ENCODE data around the gene TCFL5.
"Not testable (repeated sequence)": the region's sequence is repeated elsewhere in the genome, so short reads cannot be mapped to it uniquely, and the experiment has no call there.

The TCFL5 gene

DNA sequence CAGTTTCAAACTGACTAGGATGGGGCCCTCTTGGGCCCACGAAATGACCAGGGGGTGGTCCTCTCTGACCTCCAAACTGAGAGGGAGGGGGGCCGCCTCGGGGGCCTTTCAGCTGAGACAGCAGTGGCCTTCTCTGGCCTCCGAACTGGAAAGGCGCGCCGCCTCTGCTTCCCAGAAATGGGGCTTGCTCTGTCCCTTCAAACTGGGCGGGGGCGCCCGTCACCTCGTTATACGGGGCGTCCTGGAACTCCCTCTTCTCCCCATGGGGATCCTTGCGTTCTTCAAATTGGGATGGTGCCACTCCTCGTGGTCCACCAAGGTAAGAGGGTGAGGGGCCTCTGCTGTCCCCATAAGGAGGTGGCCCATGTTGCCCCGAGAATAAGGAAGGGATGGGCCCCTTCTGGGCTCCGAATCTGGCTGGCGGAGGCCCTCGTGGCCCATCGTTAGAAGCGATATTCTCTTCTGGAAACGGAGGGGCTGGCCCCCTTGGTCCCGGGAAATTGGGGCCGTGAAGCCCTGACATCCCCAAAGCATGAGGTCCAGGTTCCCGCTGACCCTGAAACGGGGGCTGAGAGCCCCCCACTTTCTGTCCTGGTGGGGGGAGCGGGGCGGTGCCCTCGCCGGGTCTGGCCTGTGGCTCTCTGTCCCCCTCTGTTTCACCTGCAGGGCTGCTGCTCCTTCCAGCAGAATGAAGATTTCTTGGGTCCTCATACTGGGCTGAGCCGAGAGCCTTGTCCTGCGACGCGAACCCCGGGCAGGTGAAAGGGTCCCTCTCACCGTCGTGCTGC is 18.7 kb upstream of the TCFL5 start:
- DNase-seq (ENCODE audit: low read depth in 2 of 2): no peak

DNA sequence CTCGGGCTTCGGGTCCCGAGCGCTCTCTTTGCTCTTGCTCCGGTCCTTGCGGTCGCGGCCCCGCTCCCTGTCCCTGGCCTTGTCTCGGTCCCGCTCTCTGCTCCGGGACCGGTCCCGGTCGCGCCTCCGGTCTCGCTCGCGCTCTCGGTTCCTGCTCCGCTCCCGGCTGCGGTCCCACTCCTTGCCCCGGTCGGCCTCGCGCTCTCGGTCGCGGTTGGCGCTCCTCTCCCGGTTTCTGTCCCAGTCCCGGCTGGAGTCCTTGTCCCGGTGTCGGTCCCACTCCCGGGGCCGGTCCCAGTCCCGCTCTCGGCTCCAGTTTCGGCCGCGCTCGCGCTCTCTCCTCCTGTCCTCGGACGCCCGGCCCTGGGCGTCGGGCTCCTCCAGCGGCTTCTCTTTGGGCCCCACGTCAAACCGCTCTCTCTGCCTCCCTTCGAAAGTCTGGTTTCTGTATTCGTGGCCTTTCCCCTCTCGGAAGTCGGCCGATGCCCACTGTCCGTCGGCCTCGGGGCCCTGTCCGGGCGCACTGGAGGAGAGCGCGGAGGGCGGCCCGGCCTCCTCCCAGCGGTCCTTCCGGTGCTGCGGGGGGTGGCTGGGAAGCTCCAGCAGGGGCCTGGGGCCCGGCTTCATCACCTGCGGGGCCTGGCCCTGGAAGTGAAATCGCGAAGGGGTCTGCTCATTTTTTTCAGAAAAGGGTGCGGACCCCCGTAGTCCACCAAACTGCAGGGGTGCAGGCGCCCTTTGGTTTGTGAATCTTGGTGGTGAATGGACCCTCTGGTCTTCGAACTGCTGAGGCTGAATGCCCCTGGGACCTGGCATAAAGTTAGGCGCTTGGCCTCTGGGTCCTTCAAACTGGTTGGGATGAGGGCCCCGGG is 17.9 kb upstream of the TCFL5 start:
- no peak for DNase-seq (ENCODE audit: low read depth in 2 of 2)

DNA sequence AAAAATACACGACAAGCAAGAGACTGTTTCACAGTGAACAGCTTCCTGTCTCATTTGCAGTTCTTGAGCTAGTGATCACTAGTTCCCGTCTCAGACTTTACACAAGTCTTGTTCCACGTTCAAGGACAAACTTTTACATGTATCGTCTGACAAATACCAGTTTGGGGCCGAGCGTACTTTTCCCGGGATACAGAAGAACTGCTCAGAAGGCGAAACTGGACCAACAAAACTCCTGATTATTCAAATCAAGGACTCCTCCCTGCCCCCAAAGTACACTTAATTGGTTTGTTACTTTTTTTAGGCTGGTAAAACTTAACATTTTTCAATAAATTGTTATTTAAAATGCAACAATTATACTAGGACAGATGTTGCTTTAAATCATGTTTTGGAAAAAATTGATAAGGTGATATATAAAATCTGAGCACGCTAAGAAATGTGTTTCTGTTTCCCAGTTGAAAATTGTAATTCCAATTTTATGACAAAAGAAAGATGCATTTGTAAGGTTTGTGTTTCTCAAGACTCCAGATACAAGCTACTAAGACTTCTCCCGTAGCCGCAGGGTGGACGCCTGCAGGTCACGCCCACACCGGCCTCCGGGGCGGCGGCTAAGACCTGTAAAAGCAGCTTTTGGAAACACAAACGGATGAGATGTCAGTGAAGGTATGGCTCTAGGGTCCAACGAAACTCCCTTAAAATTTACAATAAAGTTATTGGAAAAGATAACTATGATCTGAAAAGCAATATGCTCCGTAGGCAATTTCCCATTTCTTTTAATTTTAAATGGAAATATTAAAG is 16.8 kb upstream of the TCFL5 start:
- DNase-seq (ENCODE audit: low read depth in 2 of 2): no peak

DNA sequence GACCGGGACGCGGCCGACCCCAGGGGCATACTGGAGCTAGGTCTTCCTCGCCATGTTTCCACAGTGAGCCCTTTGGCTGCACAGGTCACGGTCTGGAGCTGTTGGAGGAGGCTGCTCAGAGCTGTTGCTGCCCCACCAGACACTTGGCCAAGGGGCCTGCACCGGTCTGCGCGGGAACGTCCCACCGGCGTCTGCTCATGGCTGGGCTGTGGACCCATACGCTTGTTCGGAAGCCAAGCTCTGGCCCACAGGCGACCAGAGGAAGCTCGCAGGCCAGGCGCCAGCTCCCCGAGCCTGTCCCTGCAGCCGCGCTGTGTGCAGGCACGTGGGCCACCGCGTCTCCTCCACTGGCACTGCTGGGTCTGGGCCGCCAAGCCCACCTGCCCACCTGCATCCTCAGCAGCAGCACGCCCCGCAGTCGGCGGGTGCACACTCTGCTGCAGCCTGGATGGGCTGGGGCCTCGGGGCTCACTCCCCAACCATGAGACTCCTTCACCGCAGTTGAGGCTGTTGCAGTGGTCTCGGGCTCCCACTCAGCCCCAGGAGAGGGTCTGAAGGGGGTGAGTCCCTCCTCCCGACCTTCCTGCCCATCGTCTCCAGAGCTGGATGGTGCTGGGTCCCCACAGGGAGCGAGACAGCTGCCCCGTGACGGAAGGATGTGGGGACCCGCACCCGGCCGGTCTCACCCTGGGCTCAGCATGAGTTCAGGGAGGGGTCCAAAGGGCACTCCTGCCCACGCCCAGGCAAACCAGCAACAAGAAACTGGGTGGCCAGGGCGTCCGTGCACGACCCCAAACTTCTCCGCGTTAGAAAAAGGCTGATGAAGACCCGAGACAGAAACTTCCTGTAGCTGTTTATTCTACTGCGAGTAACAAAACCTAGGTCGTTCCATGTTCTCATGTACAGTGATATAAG is 15.5 kb upstream of the TCFL5 start:
- DNase-seq (ENCODE audit: low read depth in 2 of 2): no peak

DNA sequence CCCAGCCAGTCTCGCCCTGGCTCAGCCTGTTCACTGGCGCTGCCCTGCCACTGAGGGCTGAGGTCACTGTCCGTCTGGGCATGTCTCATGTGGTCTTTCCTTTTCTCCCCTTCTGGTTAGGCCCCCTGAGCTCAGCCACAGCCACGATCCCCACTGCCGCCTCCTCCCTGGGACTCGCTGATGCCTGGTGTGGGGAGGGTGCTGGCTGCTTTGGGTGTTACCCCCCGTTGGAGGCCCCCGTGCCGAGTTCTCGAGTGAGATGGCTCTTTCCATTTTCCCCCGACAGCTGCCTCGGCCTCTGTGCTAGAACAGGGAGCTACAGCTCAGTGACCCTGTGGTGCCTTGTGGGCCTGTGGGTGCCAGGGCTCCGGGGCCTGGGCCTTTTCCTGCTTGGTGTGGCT is 14.9 kb upstream of the TCFL5 start:
- DNase-seq (ENCODE audit: low read depth in 2 of 2): no peak

DNA sequence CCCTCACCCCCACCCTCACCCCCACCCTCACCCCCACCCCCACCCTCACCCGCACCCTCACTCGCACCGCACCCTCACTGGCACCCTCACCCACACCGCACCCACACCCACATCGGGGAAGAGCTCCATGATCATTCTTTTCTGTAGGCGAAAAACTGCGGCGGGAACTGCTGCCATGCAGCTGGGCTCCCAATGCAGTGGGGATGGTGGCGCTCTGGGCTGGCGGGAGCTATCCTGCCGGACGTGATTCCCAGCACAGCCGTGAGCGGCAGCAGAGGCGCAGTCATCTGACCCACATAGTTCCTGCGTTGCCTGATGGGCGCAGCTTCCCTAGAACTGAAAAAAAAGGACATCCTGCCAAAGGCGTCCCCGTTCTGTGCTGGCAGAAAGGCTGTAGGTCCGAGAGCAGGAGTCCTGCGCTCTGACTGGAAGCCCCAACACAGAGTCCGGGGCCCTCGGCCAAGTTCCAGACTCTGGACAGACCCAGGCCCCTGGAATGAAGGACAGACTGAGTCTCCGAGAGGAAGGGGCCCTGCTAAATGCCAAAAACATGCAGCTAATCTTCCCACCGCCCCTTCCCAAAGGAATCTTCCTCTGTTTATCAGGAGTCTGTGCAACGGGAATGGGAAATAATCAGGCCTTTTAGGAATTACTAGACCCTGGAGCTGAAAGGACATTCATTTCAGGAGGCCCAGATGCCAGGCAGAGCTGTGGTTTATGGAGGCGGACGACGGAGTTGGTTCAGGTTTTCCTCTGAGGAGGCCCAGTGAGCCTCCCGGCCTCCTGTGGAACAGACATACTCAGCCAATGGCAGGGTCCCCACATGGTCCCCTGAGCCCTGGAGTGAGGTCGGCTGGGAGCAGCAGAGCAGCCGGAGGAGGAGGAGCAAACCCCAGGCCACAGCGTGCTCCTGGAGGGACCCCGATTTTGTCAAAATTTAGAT is 14.1 kb upstream of the TCFL5 start:
- no peak for DNase-seq (ENCODE audit: low read depth in 2 of 2)

DNA sequence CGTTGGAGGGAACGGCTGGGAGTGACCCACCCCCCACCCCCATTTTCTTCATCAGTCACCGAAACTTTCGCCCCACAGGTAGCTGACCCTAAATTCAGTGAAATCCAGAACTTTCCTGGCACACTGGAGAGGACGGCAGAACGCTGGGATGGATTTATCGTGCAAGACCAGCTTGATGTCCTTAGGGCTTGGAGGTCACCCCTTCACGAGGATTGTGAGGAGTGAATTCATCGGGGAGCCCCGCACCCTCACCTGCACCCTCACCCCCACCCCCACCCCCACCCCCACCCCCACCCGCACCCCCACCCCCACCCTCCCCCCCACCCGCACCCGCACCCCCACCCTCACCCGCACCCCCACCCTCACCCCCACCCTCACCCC is 13.3 kb upstream of the TCFL5 start:
- DNase-seq (ENCODE audit: low read depth in 2 of 2): no peak

DNA sequence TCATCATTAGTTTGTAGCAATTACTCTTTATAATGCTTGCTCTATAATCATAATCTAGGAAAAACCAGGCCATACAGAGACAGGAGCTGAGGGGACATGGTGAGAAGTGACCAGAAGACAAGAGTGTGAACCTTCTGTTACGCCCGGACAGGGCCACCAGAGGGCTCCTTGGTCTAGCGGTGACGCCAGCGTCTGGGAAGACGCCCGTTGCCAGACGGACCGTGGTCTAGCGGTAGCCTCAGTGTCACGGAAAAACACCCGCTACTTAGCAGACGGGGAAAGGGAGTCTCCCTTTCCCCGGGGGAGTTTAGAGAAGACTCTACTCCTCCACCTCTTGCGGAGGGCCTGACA is 12.0 kb upstream of the TCFL5 start:
- not testable (repeated sequence) for DNase-seq (ENCODE audit: low read depth in 2 of 2)

DNA sequence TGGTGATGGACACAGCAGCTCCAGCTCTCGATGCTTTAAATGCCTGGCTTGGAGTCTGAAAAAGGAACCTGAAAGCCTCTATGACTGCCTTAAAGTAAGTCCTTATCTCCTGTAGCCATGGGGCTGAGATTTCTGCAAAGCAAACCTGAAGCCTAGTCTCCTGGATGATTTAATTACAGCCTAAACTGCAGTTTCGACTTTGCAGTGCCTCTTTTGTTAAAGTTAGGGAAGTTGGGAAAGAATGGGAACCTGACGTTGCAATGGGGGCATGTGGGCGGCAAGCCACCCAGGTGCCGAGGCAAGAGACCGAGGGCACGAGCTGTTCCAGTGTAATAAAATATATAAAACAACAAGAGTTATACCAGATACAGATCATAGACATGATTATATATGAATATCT is 11.7 kb upstream of the TCFL5 start:
- DNase-seq (ENCODE audit: low read depth in 2 of 2): no peak

DNA sequence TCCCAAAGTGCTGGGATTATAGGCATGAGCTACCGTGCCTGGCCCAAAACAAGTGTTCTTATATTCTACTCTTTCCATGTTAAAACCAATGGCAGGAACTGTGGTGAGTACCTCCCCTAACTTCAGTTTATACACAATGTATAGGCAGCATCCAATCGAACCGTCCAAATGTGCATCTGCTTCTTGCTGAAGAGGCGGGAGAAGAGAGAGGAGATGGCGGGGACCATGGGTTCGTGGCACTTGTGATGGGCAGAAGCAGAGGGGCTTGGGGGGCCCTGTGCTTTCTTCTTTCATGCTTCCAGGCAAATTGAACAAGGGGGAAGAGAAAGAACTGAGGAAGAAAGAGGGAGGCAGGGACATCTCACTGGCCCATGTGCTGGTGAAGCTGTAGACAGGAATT is 11.2 kb upstream of the TCFL5 start:
- no peak for DNase-seq (ENCODE audit: low read depth in 2 of 2)

DNA sequence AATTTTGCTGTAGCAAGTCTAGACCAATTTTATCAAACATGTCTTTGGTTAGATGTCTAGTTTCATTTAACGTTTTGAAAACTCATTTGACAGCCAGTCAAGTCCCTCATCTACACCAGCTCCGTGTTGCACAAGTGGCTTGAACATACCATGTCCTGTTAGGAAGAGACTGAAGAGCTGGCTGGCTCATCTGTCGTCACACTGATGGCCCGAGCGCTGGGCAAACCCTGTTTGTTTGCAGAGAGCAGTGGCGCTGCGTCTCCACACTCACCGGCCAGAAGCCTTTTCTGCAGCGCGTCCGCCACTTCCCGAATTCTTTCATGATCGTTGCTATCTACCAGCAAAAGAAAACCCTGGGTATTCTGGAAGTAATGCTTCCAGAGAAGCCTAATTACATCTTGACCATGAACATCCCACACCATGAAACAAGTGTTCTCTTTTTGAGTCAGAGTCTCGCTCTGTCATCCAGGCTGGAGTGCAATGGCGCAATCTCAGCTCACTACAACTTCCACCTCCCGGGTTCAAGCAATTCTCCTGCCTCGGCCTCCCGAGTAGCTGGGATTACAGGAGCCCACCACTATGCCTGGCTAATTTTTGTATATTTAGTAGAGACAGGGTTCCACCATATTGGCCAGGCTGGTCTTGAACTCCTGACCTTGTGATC is 10.7 kb upstream of the TCFL5 start:
- no peak for DNase-seq (ENCODE audit: low read depth in 2 of 2)

DNA sequence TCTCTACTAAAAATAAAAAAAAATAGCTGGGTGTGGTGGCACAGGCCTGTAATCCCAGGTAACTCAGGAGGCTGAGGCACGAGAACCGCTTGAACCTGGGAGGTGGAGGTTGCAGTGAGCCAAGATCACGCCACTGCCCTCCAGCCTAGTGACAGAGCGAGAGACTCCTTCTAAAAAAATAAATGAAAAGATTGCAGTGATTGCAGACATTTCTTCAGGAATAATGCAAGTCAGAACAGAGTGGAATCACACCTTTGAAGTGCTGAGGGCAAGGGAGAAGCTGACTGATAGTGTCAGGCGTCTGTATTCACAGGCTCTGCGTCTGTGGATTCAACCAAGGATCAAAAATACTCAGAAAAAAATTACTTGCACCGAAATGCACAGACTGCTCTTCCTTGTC is 2.6 kb upstream of the TCFL5 start:
- no peak for DNase-seq (ENCODE audit: low read depth in 2 of 2)

DNA sequence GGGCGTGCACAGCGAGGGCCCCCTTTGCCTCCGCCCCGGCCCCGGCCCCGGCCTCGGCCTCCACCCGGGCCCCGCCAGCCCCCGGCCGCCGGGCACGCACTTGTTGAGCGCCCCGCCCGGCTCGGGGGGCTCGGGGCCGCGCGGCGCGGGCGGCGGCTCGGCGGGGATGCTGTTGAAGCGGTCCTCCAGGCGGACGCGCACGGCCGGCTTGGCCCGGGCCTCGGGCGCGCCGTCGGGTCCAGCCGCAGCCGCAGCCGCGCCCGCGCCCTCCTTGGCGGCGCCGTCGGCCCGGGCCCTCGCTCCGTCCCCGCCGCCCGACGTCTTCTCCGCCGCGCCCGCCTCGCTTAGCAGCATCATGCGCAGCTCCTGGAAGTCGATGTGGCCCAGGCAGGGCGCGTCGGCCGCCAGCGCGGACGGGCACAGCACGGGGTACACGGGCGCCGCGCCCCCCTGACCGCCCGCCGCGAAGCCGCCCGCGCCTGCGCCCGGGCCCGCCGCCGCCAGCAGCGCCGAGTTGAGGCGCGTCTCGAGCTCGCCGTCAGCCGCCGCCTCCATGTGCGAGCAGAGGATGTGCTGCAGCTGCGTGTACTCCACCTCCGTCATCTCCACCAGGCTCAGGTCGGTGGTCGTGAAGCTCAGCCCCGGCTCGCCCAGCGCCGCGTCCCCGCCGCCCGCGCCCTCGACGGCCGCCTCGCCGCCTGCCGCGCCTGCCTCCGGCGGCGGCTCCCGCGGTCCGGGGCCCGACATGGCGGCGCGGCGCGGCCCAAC is 514 bp downstream of the TCFL5 start:
- no peak for DNase-seq (ENCODE audit: low read depth in 2 of 2)

DNA sequence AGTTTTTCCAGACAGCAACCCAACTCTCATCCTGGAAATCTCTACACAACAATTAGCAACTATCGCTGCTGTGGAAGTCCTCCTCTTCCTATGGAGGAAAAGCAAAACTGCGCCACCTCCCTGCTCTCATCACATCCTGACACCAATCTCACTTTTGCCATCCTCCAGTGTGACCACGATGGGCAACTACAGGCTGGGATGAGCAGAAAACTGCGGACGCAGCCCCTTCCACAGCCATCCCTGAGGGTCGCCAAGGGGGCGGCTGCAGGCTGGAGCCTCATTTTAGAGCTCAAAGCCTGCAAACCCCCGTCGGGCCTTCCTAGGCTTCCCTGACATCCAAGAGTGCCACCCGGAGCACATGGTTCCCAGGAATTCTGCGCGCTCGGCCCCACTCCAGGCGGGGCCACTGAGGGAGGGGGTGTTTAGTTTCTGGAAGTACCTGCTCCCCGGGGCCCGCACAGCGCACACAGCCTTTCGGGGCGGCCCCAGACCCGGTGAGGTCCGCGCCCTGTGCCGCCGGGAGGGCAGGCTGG is 1.2 kb downstream of the TCFL5 start:
- DNase-seq (ENCODE audit: low read depth in 2 of 2): no peak

DNA sequence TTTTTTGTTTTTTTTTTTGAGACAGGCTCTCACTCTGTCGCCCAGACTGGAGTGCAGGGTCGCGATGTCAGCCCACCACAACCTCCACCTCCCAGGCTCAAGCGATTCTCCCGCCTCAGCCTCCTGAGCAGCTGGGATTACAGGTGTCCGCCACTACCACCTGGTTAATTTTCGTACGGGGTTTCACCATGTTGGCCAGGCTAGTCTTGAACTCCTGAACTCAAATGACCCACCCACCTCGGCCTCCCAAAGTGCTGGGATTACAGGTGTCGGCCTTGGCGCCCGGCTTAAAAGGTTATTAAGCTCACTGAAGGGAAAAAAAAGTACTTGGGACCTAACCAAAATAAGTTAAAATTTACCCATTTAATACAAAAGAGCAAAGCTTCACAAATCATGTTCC is 1.9 kb downstream of the TCFL5 start:
- no peak for DNase-seq (ENCODE audit: low read depth in 2 of 2)

DNA sequence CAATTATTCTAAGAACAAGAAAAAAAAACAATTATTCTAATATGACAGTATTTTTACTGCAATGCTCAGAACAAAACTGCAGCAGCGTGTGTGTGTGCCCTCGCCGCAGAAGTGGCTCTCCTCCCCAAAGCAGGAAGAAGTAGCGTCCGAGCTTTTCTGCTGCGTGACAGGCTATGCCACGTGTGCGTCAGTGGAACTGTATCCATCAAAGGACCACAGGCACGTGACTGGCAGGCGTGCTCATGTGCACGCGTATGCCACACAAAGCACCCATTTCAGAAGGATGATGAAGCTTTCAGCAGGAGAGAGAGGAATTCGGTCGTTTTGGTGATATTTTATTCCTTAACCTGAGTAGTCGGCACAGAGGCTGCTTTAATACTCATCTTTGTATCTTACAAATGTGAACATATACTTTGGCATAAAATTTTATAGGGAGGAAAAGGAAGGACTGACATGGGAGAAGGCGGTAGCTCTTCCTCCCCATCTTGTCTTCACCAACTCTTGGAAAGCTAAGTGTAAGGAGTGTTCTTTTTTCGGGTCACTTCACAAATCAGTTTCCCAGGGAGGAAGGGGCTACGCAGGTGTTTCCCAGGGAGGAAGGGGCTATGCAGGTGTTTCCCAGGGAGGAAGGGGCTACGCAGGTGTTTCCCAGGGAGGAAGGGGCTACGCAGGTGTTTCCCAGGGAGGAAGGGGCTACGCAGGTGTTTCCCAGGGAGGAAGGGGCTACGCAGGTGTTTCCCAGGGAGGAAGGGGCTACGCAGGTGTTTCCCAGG is 3.4 kb downstream of the TCFL5 start:
- no peak for DNase-seq (ENCODE audit: low read depth in 2 of 2)

DNA sequence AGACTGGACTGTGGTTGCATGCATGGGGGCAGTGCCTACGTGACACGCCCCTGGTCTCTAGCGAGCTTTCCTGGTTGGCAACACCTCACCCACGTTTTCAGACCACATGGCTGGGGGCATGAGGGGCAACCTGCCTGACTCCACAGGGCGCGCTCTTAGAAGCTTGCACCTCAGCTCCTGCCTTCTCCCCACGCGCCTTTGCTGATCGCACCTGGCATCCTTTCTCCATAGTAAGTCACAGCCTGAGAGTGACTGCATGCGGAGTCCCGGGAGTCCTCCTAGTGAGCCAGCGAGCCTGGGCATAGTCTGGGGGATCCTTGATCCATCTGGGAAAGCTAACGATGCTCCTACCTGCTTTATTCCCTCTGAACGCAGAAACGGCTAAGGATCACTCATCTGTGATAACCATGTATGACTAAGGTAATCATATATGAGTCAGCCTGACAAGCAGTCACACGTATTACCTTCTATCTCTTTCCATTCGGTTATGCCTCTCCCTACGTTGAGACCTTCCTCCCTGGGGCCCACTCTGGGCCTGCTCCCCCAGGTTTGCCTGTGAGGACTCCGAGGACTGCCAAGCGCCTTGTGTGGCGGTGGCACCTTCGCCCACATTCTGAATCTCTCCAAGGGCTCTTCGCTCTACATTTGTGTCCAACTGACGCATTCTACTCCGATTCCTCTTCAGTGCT is 4.5 kb downstream of the TCFL5 start:
- no peak for DNase-seq (ENCODE audit: low read depth in 2 of 2)

All from stimulated activated CD4-positive, alpha-beta T cell treated with anti-CD3 and anti-CD28 coated beads, Interleukin-1b, Interleukin-23, amount 100 ng/mL, for 1 hour (primary cell).